SK-N-MC (cell line): ENCODE results near the gene MX2.

Experiments used
- EZH2 ChIP-seq: fragments of 200-600 bp; sonication (generic); IDR thresholded peaks from one replicate; pipeline ENCODE4 v1.6.1; 2017; ENCODE audit warnings: antibody characterized with exemption
- POLR2AphosphoS5 ChIP-seq: IDR thresholded peaks from 2 replicates; pipeline ENCODE4 v1.6.1; 2012; ENCODE audit warnings: mild to moderate bottlenecking, low read depth, low read length, borderline replicate concordance

GRCh38 chr21:41366522-41367151 is 4.8 kb downstream of the MX2 start:
- TF ChIP-seq EZH2 (no peak), POLR2AphosphoS5 (no peak)
